Activated CD4-positive, alpha-beta T cell treated with anti-CD3 and anti-CD28 coated beads, Interleukin-2, amount 50 U/mL, for 16 hours (primary cell): Measurements from ENCODE around the gene GFY.
"Not testable (repeated sequence)": the region's sequence is repeated elsewhere in the genome, so short reads cannot be mapped to it uniquely, and the experiment has no call there.

ENCODE experiments used
- DNase-seq: peaks from one replicate; pipeline ENCODE4 v3.0.0-alpha.2; 2020

GFY gene

GRCh38 chr19:49444100-49444700, 19.0 kb downstream of the GFY start:
- not testable (repeated sequence) for DNase-seq

- DNase-seq, result no peak
These were observed 20.8 kb downstream of the GFY start for GRCh38 chr19:49445997-49446396.

- DNase-seq, result peak; percentile 45
These were observed 22.6 kb downstream of the GFY start for GRCh38 chr19:49447485-49448431.

GRCh38 chr19:49448432-49448786, 23.2 kb downstream of the GFY start:
- DNase-seq, result no peak

GRCh38 chr19:49450405-49450804, 25.2 kb downstream of the GFY start:
- DNase-seq, result no peak

GRCh38 chr19:49451430-49452181, 26.4 kb downstream of the GFY start, which contains the start of gene PIH1D1:
PIH1D1 (minus strand) TSS chr19:49451814; CDS start chr19:49451574, 240 bp downstream.
- DNase-seq, result peak; percentile 99

- DNase-seq, result peak; percentile 98
These were observed 28.0 kb downstream of the GFY start, which contains the start of gene ALDH16A1 for GRCh38 chr19:49453013-49453756. ALDH16A1 (plus strand) TSS chr19:49453225; CDS start chr19:49453332, 107 bp downstream.

GRCh38 chr19:49453757-49454240, 28.6 kb downstream of the GFY start:
- DNase-seq, result no peak

- DNase-seq, result no peak
These were observed 30.6 kb downstream of the GFY start for GRCh38 chr19:49455773-49456172.

- no peak for DNase-seq
These were observed 31.1 kb downstream of the GFY start for GRCh38 chr19:49456326-49456725.

- no peak for DNase-seq
These were observed 33.3 kb downstream of the GFY start for GRCh38 chr19:49458567-49458903.

GRCh38 chr19:49459388-49459787, 34.2 kb downstream of the GFY start:
- no peak for DNase-seq

GRCh38 chr19:49461130-49461529, 35.9 kb downstream of the GFY start:
- not testable (repeated sequence) for DNase-seq

- DNase-seq, result no peak
These were observed 36.5 kb downstream of the GFY start for GRCh38 chr19:49461656-49462055.

- DNase-seq, result no peak
These were observed 37.3 kb downstream of the GFY start for GRCh38 chr19:49462492-49462891.

- no peak for DNase-seq
These were observed 39.0 kb downstream of the GFY start for GRCh38 chr19:49463960-49464740.

- DNase-seq, result no peak
These were observed 40.2 kb downstream of the GFY start for GRCh38 chr19:49465371-49465770.

GRCh38 chr19:49468199-49468598, 43.0 kb downstream of the GFY start:
- no peak for DNase-seq

- peak; percentile 94 for DNase-seq
These were observed 43.7 kb downstream of the GFY start for GRCh38 chr19:49468746-49469447.

- peak; percentile 92 for DNase-seq
These were observed 44.8 kb downstream of the GFY start for GRCh38 chr19:49469828-49470614.
